GM19372 (cell line): ENCODE measurements around the gene IQCK.

Source experiments
- ATAC-seq: cut with Tn5 transposase; IDR thresholded peaks from one replicate; pipeline ENCODE4 v1.9.1; 2021; ENCODE audit warnings: mild to moderate bottlenecking, low read depth, moderate library complexity; ENCODE audit not compliant: unreplicated experiment

Gene IQCK

DNA sequence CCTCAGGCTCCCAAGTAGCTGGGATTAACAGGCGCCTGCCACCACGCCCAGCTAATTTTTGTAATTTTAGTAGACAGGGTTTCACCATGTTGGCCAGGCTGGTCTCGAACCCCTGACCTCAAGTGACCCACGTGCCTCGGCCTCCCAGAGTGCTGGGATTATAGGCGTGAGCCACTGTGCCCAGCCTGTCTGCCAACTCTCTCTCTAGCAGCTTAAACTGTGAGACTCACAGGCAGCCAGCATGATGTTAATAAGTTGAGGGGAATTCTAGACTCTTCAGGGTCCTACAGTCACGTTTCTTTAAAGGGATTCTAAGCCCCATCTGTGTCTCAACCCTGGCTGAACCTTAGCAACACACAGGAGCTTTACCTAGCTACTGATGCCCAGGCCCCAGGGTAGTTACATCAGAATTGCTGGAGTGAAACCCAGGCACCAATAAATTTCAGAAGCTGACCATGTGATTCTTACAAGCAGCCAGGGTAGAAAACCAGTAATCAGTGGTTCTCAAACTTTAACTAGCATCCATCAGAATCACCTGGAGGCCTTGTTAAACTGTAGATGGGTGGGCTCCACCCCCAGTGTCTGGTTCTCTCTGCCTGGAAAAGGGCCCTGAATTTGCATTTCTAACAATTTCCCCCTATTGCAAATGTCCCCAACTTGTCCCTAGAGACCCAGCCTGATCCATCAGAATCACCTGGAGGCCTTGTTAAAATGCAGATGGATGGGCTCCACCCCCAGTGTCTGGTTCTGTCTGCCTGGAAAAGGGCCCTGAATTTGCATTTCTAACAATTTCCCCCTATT, 135.9 kb downstream of the IQCK start:
- no peak for ATAC-seq

DNA sequence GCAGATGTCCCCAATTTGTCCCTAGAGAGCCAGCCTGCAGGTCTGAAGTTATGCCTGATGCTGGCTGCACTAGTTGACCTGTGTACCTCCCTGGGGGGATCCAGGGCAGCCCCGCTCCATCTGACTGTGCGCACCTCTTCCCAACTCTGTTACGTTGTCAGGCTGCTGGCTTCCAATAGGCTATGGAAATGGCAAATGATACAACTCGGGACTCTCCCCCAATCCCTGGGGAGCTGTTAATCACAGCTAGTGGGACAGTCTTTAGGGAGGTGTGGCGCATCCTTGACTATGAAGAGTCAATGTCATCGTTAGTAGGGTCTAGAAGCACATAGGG, 136.4 kb downstream of the IQCK start:
- no peak for ATAC-seq

DNA sequence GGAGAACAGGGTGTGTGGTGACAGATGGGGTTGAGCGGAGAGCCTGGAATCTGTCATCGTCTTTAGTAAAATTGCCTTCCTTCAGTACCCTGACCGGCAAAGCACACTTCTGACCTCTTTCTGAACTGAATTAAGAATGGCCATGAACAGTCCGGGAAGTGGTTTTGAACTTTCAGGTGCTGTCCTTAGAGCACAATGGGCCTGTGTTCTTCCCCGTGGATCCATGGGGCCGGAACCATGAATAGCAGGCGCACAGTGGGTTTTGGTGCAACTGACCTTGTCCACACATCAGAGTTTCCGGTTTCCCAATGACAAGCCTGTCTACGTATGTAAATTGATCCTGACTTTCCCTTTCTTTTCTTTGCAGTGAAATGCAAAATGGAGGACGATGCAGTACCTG, 138.0 kb downstream of the IQCK start:
- no peak for ATAC-seq

DNA sequence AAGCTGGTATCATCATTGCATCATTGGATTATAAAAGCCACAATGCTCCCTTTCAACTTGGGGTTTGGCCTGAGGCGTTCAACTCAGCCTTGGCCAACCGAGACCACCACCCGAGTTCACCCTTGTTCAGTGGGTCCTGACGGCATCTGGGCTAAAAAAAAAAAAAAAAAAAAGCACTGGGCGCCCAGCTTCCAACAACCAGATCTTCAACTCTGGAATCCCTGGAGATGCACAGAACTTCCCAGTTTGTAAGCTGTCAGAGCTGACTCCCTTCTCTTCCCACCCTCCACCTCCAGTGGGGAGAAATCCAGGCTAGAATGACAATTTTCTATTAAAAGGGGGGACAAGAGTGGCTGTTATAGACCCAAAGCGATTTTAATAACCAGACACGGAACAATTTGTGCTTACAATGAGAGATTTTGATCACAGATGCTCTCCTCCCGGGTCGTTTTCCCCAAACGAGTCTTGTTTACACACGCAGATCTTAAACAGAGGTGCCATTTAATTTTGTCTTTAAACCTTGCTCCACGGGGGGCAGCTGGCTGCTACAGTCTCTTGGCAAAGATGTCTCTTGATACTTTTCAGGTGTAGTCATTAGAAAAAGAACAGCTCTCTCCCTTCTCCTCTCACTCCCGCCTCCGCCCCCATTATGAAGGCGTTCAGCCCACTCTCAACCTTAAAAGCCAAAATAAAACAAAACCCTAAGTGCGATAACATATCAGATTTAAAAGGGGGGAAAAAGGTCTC, 139.7 kb downstream of the IQCK start:
- no peak for ATAC-seq

DNA sequence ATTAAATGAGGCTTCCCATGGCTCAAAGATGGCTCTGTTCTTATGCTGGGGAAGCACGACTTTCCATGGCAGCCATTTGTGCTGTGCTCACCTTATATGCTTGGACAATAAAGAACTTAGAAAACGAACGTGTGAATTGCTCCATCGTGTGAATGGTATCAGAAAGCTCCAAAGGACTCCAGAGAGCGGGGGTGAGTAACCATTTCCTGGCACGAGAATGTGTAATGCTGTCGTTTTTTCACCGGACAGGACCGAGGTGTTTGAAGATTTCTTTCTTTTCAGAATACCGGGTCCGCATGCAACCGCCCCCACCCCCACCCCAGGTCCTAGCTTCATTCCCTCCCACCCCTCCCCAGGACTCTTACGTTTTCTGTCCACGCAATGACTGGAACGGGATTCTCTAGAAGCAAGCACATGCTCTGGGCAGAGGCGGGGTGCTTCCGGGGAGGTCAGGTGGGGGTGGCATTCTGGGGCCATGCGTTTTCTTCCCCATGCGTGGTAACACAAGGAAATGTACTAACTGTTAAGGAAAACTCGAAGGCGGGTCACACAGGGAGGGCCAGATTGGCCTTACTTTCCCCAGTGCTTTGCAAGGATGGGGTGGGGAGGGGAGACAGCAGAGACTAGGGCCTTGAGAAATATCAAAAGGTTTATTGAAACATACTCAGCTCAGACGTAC, 140.4 kb downstream of the IQCK start:
- no peak for ATAC-seq

DNA sequence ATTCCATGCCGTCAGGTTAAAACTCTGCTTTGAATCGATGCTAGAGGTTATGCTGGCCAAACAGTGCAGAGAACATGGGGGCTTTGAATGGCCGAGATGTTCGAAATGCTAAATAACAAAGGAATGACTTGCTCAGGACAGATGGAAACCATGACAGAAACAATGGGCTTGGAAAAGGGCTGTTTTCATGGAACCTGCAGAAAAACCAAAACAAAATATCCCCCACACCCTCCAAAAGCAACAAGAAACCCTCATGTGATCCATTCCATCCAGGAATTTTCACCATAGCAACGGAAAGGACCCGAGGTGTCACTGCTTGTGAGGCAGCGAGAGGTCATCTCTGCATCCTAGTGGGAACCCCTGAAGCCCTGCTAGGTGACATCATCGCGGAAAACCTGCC, 141.1 kb downstream of the IQCK start:
- no peak for ATAC-seq

DNA sequence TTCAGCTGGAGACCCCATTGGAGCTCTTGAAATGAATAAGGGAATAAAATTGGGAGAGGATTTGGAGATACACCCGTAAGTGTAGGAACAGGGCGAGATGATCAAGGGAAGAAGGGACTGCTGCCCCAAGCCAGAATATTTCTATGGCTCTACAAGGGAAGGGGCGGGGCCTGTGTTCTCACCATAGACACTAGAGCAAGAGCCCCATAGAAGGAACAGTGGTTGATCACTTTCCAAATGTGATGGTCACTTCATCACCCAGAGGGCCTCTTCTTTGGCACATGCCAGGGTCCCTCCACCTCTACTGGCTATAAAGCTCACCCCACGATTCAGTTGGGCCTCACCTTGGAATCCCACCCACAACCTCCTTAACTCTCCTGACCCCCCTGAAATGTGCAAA, 141.5 kb downstream of the IQCK start:
- ATAC-seq, result no peak

DNA sequence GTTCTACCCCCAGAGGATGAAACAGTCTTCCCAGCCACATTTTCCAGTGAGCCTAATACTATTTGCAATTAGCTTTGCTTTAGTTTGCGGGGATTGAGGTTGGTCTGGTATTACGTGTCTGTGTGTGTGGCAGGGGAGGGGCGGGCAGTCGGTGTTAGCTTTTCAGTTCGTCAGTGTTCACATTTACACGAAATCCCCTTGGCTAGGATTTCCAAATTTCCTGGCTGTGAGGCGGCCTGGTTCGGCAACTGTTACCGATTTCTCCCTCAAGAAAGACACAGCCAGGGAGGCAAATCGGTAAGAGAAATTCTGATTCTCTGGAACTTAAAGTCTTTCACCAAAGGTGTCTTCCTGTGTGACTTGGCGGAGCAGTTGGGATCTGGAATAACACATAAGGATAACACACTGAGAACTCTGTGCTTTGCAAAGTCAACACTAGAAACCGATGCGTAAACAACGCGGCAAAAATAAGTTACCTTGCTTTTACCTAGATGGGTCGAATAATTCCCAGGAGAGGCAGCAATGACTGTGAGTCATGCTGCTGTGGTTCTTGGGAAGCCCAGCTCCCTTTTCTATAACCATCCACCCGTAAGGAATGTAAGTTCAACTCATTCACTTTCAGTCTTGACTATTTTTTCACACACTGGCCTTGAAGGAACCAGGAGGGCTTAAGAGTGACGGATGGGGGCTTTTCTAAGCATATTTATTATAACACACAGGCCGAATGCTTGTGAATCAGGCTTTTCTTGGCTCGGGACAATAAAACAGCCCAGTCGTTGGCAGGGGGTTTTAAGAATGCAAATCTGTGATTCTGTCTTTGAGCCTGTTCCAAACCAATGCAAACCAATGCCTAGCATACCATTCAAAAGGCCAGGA, 142.3 kb downstream of the IQCK start:
- ATAC-seq, result no peak

DNA sequence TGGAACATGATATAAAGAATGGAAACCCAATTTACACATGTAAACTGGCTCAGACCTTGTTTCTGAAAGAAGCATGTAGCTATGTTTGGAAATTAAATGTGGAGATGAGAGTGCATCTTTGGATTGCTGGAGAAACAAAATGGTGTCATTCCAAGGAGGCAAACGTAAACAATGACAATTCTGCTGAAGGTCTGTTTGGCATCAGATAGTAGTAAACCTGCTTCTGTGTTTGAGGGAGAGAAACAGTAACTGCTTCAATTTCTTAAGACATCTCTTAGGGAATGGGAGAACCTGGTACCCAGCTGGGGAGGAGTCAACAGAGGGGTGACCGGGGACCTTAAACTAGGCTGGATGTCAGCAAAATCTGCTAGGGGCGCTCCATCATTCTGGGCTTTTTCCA, 143.1 kb downstream of the IQCK start:
- no peak for ATAC-seq

DNA sequence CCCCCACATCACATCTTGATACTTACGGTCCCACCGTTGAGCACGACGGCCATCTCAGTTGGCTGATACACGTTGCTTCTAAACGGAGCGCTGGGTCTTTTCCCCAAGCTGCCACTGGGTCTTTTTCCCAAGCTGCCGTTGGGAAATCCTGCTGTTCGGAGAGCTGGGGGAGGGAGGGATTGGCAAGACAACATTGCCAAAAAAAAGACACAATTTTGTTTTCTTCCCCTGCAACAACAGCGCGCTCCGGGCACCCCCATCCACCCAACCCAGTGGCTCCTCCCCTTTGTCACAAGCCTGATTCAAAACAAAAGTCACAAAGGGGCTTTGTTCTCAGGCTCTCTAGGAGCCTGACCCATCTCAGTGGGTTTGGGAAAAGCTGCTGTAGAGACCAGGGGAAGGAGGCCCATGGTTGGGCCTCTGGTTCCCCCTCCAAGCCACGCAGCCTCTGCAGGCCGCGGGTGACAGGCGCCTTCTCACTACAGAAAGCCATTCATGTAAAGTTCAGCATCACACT, 143.8 kb downstream of the IQCK start:
- ATAC-seq, result no peak

DNA sequence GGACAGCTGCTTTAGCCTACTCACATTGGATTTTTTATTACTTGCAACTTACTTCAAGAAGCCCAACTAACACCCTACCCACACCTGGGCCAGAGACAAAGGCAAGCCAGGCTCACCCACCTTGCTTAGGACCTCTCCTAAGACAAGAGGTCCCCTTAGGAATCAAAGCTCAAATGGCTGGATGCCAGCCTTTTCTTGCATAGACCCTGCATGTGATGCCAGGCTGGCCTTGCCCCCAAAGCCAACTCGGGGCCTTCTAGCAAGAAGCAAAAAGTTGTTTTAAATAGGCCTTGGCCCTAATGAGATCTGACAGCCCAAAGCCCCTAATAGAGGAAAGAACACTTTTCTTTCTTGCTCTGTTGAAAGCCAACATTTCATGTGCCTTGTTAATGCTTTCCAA, 145.9 kb downstream of the IQCK start:
- no peak for ATAC-seq

DNA sequence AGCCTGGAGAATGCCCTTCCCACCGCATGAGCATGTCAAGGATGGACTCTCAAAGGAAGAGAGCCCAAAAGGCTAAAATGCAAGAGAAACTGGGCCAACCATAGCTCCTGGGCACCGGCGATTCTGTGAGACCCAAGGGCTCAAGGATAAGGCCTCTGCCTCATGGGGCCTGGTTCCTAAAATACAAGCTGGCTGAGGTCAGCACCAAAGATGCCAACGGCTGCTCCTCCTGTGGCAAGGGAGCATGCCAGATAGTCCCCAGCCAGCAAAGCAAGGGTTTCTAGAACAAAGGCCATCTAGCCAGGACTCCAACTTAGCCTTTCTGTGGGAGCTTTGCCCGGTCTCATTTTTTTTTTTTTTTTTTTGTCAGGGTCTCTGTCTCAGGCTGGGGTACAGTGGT, 146.5 kb downstream of the IQCK start:
- no peak for ATAC-seq

DNA sequence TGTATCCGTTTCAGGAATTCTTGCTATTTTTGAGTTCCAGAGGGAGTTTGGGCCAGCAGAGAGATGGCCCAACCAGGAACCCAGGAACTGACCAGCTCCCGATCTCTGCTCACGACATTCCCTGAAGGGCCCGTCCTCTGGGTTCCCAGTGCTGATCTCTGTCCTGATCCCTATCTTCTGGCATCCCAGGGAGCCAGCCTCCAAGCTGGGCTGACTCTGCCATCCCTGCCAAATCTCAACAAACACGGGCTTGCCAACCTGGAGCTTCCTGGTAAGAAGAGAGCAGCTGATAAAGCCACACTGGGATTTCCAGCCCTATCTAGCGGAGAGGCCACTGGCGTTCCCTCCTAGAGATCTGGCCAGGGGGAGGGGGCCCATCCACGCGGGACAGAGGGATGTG, 150.3 kb downstream of the IQCK start:
- no peak for ATAC-seq

DNA sequence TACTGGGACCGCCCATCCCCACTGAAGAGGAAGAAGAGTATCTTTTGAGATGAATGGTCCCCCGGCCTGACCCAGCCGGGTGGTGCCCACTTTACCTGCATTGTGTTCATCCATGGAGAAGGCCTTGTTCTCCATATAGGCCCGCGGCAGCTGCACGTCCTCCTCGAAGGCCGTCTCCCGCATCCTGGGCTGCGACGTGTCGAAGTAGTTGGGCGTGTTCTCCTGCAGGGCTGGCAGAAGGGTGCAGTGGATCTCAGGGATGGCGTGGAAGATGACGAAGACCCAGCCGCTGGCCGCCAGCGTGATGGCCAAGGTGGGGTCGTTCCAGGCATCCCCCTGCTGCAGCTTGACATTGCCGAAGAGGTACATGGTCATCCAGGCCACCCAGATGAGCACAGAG, 153.7 kb downstream of the IQCK start:
- no peak for ATAC-seq

DNA sequence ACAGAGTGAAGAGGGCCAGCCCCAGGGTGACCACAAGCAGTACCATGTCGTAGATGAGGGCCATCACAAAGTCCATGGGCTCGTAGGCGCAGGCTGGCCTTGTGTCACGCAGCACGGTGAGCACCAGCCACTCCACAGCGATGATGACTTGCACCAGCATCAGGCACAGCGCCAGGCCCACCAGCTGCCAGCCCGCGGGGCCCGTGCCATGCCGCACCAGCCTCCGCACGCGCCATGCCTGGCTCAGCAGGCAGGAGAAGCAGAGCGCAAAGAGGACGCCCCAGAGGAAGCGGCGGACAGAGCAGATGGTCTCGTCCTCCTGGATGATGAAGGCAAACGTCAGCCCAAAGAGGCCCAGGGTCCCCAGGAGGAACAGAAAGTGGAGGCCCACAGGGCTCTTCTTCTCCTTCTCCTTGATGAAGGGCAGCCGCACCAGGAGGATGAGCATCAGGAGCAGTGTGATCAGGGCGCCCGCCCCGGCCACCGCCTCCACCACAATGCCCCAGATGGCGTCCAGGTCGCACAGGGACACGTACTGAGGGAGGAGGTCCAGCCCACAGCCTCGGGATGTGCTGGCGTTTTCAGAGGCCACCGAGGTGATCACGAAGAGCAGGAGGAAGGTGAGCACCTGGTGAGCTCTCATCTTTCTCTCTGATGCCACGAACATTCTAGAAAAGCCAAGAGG, 154.2 kb downstream of the IQCK start:
- no peak for ATAC-seq

DNA sequence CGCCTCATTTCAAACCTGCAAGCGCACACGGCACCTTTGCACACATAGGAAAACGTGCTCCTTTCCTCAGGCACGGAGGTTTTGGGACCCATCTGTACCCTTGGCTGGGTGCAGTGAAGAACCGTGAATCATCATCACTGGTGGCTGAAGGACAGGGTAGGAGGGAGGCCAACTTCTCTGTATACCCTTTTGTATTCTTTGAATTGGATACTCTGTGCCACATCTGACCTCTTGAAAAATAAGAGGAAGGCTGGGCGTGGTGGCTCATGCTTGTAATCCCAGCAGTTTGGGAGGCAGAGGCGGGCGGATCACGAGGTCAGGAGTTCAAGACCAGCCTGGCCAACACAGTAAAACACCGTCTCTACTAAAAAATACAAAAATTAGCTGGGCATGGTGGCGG, 154.9 kb downstream of the IQCK start:
- ATAC-seq, result no peak

DNA sequence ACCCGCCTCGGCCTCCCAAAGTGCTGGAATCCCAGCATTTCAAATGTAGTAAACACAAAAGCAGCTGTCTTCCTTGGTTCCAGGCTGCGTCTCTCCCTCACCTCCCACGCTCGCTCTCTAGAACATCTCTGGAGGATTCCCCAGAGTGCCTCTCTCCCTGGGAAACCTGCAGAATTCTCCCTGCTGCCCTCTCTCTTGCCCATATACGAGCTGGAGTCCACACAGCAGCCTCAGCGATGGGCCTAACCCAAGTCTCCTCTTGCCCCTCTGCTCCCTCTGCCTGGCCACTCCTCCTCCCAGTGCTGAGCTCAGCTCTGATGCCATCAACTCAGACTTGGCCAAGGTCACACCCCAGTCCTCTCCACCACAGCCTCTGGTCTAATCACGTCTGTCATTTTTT, 156.0 kb downstream of the IQCK start:
- ATAC-seq, result no peak

DNA sequence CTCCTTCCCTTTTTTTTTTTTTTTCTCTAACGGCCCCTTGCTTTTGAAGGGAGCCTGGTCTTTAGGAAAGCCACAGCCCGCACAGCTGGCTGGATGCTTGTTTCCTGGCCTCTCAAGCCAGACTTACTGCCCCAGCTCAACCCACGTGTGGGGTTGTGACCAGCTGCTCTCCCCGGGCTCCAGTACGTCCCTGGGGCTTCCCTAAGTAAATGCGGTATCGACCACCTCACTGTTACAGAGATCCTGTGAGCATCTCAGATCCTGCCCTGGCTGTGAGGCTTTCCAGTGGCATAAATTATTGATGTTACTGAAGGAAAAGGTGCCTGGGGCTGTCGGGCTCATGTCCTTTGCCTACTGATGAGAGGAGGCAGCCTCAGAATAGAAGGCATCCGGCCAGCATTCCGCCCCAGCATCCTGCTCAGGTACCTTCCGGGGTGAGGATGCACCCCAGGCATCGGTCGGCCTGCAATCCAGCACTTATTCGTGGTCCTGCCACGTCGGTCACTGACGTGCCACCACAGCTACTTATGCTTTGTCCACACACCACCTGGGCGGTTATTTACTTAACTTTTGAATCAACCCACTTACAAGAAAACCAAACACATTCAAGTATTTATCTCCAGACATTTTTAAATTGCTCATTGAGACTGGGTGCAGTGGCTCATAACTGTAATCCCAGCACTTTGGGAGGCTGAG, 156.9 kb downstream of the IQCK start:
- ATAC-seq, result no peak

DNA sequence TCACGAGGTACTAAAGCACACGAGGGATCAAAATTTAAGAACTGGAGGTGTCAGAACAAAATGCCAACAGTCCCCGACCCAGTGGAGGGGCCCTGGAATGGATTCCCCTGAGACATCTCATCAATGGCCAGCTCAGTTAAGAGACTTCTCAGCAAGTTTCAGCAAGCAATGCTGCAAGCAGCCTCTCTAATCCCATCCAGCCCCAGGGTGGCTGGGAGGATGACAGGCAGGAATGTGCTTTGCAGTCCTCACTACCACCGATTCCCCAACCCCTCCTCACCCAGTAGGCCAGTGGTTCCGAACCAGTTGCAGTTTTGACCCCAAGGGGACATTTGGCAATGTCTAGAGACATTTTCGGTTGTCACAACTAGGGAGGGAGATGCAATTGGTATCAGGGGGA, 157.8 kb downstream of the IQCK start:
- no peak for ATAC-seq
